Skin of body (tissue), 2 donors: Measurements from ENCODE around the gene PIGC. TPM values are rescaled to one million over a fixed set of nuclear protein-coding genes. Genes with fewer than 3 reads are reported as not detected.

Experiments used
- DNase-seq: peaks from one replicate; lab custom pipeline; 2025; lab: John Stamatoyannopoulos, UW
- total RNA-seq: library from RNA; depleted of rRNA; stranded (reverse); fragments of >200 nt; gene quantifications from one replicate; pipeline ENCODE4 v1.2.3, GENCODE V29; 2014

Gene PIGC
- 29.6 TPM for total RNA-seq

DNA sequence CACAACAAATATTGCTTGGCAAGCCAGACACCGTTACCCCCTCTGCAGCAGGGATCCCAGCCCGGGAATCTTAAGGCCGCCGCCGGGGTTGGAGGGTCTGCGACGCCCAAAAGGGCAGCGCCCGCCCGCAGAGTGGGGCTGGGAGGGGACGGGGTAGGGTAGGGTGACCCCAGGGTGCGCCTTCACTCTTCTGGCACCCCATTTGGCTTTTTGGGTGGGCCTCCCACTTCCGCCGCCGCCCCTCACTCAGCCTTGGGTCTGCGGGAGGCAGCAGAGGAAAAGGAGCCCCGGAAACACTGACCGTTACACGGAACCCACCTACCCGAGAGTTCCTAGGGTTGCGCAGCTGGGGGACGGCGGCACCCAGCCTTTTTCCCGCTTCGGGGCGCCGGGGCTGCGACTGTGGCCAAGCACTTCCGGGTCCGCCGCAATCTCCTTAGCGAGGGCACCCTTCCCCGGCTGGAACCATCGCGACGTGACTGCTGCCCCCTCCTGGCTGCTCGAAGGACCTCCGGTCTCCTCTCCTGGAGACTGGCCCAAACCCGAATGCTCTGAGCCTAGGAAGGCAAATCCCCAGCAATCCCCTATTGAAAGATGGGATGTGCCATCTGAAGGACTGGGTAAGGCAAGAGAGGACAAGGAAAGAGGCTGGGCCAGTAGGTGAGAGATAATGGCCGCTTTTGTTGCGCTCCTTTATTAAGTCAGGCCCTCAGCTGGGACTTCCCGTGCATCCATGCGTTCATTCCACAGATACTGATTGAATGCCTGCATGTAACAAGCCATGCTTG is at the start of gene PIGC:
Gene PIGC (minus strand): TSS at position 404 of the 788 bp plus-strand sequence. CDS start 1,447 bp downstream, outside the sequence.
- DNase-seq, result peak; percentile 88

DNA sequence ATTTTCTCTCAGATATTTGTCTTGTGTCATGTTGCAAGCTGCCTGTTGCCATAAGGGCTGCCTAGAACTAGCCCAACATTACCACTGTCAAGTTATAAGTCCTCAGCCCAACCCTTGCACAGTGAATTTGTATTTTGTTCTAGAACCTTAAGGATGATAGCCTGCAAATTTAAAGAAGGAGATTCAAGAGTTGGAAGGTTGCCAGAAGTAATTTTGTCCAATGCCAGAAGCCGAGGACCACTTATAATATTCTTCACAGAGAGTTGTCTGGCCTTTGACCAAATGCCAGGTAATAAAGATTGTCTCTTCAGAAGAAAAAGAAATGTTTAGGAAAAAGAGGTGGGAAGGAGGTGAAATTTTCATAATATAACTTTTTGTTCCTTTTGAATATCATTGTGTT is 48.6 kb upstream of the PIGC start:
- no peak for DNase-seq

DNA sequence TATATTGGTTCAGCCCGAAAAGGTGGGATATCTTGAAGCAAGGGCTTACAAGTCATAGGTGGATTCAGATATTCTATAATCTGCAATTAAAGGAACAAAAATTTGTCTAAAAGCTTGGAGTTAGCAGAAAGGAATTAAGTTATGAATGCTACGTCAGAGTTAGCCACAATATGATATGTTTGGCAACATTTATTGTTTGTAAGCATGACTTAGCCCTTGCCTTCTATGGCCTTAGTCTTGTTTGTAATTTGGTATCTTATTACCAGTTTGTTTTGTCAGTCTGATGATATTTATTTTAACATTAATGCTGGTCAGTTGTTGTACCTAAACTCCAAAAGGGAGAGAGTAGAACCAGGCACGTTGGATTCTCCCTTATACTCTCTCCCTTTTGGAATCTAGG is 46.0 kb upstream of the PIGC start:
- no peak for DNase-seq

DNA sequence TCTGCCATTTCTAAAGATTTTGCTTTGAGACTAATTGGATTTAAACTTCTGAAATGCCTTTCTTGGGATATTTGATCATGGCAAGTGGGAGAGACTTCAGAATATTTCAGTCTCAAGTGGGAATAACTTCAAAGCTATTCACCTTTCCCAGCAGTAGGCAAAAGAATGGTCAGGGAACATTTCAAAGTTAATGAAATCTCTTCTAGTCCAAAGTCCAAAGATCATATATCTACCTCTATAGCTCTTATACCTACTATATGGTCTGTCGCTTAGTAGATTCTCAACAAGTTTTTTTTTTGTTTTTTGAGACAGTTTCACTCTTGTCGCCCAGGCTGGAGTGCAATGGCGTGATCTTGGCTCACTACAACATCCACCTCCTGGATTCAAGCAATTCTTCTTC is 44.5 kb upstream of the PIGC start:
- DNase-seq, result no peak

DNA sequence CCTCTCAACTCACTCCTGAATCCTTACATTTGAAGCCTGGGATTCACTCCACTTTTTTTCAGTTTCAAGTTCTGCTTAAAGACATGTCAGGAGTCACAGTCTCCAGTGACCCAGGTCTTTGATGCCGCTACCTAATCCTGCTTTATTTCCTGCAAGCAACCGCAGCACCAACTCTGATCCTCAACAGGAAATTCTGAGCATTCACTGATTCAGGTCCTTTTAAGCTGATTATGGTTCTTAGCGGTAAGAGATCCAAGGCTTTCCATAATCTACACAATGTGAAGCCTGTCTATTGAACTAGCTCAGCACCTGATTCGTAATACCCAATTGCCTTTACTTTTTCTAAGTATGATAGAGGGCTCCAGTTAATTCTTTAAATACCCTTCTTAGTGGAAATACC is 43.7 kb upstream of the PIGC start:
- DNase-seq, result no peak

DNA sequence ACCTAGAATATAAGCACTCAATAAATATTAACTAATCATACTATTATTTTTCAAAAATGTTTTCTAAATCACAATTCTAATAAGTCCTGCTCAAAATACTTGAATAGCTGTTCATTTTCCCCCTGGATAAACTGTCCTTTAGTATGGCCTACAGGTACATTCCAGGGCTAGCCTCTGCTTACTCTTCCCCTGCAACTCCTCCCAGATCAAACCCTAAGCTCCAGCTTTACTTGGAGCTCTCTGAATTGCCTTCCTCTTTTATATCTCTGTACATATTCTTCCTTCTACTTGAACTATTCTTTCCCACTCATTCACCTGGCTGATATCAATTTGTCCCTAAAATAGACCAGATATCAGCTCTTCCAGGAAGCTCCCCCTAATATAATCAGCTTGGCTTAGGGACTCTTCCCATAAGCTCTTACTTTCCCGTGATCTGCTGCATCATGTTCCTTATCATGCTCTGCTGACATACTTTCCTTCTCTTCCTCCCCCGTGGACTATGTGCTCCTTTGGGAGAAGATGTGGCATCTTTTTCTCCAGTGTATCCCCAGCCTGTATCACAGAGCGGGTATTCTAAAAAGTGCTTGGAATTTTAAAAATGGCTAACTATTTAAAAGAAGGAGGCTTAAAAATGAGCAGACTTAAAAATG is 43.1 kb upstream of the PIGC start:
- no peak for DNase-seq

DNA sequence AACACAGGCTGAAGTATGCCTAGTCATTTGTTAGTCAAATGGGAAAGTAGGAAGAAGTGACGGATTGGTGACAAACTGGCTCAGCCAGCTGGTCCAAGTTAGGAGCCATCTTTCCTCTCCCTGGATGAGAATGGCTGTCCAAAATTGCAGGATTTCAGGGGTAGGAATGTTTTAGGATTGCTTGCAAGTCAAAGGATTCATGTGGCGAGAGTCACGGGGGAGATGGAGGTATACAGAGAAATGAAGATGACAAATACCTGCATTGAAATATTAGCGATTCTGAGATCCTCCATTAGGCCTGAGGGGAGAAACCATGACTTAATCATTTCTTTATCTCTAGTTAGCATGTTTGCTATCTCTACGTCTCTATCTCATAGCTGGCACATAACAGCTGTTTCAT is 41.8 kb upstream of the PIGC start:
- DNase-seq, result no peak

DNA sequence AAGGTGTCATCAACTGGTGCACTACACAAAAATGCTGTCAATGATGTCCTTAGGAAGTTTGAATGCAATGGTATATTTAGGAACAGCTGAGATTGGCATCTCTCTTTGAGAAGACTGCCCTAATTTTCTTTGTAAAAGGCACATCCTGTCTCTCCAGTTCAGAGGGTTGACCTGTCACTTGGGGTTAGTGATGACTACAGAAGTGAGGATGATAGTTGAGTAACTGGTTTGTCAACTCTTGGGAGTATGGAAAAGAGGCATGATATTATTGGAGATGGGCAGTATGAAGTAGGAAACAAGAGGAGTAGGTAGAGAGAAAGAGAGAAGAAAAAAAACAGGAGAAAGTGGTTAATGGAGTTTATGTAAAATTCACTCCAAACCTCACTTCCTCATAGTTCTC is 40.4 kb upstream of the PIGC start:
- DNase-seq, result no peak

DNA sequence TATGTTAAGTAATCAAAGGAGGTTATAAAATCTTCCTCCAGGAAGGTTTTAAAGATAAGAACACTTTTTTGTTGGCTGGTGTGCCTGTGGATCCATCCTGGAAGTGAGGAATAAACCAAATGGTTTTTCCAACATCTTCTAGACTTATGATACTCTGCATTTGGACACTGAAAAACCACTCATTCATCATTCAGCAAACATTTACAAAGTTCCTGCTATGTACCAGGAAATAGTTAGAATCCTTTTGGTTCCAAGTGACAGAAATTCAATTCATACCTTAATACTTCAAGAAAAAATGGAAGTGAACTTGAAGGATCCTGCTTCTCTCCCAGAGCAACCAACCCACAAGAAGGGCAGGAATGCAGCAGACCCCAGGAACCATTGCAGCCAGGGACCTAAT is 39.6 kb upstream of the PIGC start:
- DNase-seq, result no peak

DNA sequence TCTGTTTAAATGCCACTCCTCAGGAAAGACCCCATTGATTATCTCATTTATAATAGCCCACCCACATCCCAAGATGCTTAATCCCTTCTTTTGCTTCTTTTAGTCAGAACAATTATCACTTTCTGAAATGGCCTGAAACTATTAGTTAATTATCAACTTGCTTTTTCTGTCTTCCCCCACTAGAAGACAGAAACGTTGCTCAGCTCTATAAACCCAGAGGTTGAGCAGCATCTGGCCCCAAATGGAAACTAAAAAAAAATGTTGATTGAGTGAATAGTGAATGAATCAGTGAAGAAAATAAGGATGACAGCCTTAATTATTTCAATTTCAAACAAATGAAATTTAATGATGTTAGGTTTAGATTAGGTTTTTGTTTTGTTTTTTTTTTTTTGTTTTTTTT is 38.2 kb upstream of the PIGC start:
- DNase-seq, result no peak

DNA sequence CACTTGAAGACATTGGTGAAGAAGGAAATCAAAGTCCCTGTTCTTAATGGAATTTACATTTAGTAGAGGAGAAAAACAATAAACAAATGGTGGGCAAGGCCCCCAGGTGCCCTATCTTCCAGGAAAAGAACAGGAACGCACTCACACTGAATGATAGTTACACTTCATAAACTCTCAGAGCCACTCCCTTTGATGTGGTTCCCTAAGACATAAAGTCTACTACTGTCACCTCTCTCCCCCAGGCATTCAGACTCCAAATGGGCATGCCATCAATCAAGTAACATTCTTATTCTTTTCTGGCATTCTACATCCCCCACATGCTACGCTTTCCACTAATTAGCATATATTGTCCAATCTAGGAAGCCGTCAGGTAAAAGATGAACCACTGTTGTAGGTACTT is 36.6 kb upstream of the PIGC start:
- no peak for DNase-seq

DNA sequence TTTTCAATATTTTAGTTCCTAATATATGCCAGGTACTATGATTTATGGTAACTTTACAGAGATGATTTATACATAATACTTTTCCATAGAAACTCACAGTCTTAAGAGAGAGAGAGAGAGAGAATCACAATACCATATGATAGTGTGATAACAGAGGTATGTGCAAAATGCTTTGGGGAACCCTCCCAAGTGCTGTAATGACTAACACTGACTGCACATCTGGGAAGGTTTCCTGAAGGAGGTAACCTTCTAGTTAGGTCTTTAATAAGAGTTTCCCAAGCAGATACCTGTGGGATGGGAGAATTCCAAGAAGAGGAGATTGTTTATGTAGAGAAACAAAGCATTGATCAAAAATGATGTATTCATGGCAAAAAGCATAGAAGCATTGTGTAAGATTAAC is 34.6 kb upstream of the PIGC start:
- DNase-seq, result no peak

DNA sequence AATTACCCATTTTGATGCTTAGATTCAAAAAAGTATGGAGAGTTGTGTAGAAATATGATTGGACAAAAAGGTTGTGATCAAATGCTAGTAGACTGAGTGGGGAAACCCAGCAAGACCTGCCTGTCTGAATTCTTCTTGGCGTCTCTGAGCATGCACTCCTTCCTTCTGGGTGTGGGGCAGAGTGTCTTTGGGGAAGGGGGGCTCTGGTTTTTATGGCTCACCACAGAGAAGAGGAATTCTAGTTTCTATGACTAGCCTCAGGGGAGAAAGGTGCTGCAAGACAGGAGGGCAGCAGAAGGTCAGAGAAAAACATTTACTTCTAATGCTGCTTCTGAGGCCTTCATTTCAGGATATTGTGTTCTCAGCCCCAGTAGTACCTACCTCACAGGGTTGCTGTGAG is 33.9 kb upstream of the PIGC start:
- no peak for DNase-seq

DNA sequence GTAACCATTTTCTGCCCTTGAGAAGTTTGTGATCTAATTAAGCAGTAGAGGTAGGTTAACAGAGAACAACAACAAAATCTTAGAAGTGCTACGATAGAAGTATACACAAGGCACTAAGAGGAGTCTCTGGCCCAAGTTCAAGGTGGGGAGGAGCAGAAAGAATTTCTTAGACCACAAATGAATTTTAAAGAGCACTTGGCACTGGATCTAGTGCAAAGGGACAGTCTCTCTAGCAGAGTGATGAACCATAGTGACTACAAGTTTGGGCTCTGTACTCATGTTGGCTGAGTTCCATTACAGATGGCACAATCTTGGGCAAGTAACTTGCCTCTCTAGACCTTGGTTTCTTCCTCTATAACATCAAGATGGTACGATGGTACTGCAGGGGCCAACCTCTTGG is 33.3 kb upstream of the PIGC start:
- DNase-seq, result no peak

DNA sequence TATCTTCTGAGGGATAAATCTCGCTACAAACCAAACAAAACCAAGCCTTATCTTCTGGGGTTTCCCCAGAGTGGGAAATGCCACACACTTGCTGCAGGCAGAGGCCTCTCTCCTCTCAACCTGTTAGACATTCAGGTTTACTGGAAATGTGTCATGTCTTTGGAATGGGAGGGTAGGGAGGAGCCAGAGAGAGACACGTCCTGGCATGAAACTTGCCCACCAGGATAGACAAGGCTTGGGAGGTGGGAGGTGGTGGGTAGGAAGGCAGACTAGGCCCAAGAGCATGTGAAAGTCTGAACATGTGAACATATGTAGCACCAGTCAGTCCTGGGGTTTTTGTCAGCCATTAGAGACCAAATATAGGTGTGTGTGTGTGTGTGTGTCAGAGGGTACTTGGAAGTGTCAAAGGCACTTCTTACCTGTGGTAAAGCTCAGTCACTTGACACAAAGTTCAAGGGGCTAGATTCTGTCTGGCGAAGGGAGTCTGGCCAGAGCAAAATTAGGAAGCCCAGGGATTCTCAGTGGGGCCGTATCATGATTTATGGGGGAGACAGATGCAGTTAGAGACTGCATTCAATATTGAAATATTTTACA is 32.4 kb upstream of the PIGC start:
- no peak for DNase-seq

DNA sequence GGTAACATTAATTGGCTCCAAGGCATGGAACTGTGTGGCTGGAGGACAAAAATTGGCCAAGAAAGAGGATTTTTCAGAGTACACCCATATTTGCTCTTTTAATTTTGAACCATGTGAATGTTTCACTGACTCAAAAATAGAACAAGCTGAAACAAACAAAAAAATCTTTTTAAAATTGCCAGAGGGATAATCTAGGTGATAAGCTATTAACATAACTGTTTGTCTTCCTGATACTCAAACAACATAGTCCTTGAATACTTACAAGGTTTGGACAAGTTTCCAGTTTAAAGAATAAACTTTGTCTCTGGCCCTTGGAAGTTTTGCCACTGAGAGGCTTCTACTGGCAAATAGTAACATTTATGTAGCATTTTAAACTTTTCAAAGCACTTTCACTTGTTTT is 30.0 kb upstream of the PIGC start:
- DNase-seq, result no peak

DNA sequence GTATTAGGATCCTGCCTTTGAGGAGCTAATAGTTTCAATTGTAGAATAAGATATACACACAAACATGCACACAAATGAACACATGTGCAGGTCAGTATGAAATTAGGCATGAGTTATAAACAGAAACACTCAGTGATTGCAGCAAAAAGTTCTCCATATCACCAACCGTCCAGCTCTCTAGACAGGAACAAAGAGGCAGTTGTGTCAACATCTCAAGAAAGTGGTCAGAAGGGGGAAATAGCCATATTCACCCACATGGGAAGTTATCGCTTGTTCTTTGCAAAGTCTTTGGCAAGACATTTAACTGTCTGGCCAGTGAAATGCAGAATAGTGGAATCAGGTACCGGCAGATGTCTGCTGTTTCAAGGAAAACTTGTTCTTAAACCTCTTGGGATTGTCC is 29.4 kb upstream of the PIGC start:
- DNase-seq, result no peak

DNA sequence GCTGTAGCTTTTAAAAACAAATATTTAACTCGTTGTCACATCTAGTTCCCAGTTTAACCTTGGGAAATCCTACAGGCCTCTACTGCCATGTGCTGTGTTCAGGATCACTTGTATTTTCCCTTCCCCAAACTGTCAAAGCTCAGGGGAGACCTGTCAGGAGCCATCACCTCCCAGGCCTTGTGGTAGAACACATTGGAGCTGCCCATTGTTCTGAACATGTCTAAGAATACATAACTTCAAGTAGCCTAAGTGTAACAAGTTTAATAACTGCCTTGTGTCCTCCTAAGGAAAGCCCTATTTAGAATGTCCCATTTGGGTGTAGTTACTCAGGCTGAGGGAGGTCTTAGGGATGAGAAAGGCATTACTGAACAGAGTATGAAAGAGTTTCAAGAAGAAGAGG is 28.6 kb upstream of the PIGC start:
- no peak for DNase-seq

DNA sequence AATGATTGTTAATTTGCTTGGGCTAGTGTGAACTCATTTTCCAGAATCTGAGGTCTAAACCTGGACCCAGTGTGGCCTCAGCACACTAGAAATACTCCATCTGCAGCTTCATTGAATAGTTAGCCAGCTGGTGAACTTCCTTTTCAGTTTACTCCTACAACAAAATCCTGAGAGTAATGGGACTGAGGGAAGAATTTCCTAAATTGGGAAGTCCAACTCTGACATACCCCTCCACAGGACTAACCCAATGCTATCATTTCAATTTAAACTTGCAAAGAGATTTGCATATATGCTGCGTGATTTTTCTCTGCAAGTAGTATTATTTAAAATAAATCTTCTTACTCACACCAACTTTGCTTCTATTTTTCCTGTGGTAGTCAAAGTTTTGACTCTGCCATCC is 27.8 kb upstream of the PIGC start:
- no peak for DNase-seq

DNA sequence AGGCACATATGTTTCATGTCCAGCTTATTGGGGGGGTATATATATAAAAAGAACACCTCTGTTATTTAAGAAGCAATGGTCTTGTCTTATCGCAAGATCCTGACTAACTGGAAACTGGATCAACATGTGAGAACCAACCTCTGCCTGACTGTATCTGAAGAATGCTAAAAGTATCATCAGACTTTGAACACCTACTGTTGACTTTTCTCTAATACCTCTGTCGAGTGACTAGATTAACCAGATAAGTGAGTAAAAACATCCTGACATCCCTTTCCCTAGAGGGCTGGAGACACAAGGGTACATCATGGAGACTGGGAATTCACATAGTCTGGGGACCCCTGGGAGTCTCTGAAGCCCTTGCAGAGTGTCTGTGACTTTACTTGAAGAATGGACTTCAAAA is 26.3 kb upstream of the PIGC start:
- DNase-seq, result no peak

DNA sequence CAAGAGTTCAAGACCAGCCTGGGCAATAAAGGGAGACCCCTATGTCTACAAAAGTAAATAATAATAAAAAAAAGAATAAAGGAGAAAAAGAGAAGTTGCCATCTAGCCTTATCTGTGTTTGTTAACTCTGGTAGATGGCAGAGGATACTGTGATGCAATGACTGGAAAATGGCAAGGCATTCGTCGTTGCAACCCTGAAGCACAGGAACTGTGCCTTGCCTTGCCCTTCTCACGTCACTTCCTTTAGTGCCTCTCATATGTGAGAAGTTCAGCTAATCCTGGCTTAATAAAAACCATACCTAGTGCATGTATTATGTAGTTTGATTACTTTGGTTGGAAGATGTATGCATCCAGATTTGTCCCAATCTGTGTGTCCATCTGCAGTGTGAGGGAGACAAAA is 25.8 kb upstream of the PIGC start:
- DNase-seq, result no peak

DNA sequence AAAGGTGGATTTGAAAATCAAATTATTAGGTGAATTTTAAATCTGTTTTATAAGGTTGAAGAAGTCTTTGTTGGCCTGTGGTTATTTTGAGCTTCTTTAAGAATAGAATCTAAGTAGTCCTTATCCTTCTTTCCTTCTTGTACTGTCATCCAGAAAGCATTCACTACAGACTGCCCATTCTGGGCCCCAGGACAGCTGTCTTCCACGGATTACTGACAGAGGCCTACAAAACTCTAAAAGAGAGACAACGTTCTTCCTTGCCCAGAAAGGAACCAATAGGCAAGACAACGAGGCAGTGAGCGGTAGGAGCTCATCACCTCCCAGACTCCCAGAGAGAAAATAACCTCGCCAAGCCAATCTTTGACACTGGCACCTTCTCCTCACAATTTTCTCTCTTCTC is 24.4 kb upstream of the PIGC start:
- no peak for DNase-seq

DNA sequence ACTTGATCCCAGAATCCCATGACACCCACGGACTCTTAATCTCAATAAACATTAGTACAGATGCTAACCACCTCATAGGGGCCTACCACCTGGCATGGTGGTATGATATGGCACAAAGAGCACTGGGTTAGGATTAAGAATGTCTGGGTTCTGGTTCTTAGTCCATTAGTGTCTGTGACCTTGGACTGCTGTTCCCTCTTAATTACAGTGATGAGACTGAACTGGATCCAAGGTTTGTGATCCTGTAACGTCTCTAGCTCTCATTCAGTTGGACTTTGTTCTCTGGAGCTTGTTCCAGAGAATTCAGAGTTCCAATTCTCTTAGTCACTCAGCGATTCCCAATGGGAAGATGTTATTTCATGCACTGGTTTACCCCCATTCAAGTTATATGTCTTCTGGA is 23.6 kb upstream of the PIGC start:
- DNase-seq, result no peak
